SK-N-SH treated with all-trans-retinoic acid at 6 μM for 48 hours (cell line): Measurements from ENCODE around the gene LRRK1.

Experiments used
- BACH2 ChIP-seq: fragments of 250-450 bp; sonication (Bioruptor Pico); IDR thresholded peaks from 2 replicates; pipeline ENCODE4 v1.9.0; 2021; ENCODE audit warnings: mild to moderate bottlenecking, borderline replicate concordance
- CREB5 ChIP-seq: fragments of 250-450 bp; sonication (Bioruptor Pico); IDR thresholded peaks from 2 replicates; pipeline ENCODE4 v1.5.1; 2020; ENCODE audit warnings: low read depth, mild to moderate bottlenecking, moderate library complexity
- ISL1 ChIP-seq: fragments of 250-450 bp; sonication (Bioruptor Pico); IDR thresholded peaks from 2 replicates; pipeline ENCODE4 v2.1.2; 2022; ENCODE audit warnings: mild to moderate bottlenecking, moderate library complexity
- OSR1 ChIP-seq: fragments of 250-450 bp; sonication (Bioruptor Pico); IDR thresholded peaks from 2 replicates; pipeline ENCODE4 v1.8.0; 2022; ENCODE audit warnings: moderate library complexity, mild to moderate bottlenecking, inconsistent platforms
- PATZ1 ChIP-seq: fragments of 250-450 bp; sonication (Bioruptor Pico); IDR thresholded peaks from 2 replicates; pipeline ENCODE4 v1.8.0; 2020; ENCODE audit warnings: mild to moderate bottlenecking, moderate library complexity, borderline replicate concordance
- RARB ChIP-seq: fragments of 250-450 bp; sonication (Bioruptor Pico); IDR thresholded peaks from 2 replicates; pipeline ENCODE4 v1.8.0; 2021; ENCODE audit warnings: mild to moderate bottlenecking, moderate library complexity
- SNAI2 ChIP-seq: fragments of 250-450 bp; sonication (Bioruptor Pico); IDR thresholded peaks from 2 replicates; pipeline ENCODE4 v1.5.0; 2020; ENCODE audit warnings: mild to moderate bottlenecking, moderate library complexity
- TOX ChIP-seq: fragments of 250-450 bp; sonication (Bioruptor Pico); IDR thresholded peaks from 2 replicates; pipeline ENCODE4 v1.8.0; 2021; ENCODE audit warnings: mild to moderate bottlenecking, moderate library complexity, borderline replicate concordance
- ZFP3 ChIP-seq: fragments of 250-450 bp; sonication (Bioruptor Pico); IDR thresholded peaks from 2 replicates; pipeline ENCODE4 v1.5.0; 2020; ENCODE audit warnings: mild to moderate bottlenecking, moderate library complexity
- ZNF70 ChIP-seq: fragments of 450-650 bp; formaldehyde crosslinking; IDR thresholded peaks from 2 replicates; pipeline ENCODE4 v1.5.0; 2020; ENCODE audit warnings: mild to moderate bottlenecking, moderate library complexity

- TF ChIP-seq PATZ1 (CRISPR knock-in tag) (no peak), ISL1 (no peak), OSR1 (CRISPR knock-in tag) (no peak), BACH2 (no peak), ZNF70 (CRISPR knock-in tag) (no peak), ZFP3 (CRISPR knock-in tag) (no peak), SNAI2 (CRISPR knock-in tag) (no peak), CREB5 (CRISPR knock-in tag) (no peak), RARB (CRISPR knock-in tag) (no peak), TOX (CRISPR knock-in tag) (no peak)
These were observed 76.6 kb downstream of the LRRK1 start for GRCh38 chr15:100995471-100996430.
